ENCODE results near the gene ZNF236. TPM values are rescaled to one million over a fixed set of nuclear protein-coding genes. Genes with fewer than 3 reads are reported as not detected.

Gene ZNF236
- total RNA-seq, 2 donors from 2014 or later: 9.7 to 16.9 TPM

GRCh38 chr18:77001979-77002378, 179.6 kb downstream of the ZNF236 start:
- TF ChIP-seq CTCF (IDR thresholded peaks at IDR 0.05): no peak
- no peak overlapping the region for H3K4me3 ChIP-seq
- H3K4me1 ChIP-seq: no peaks in the 10 kb centered on the region
- H3K27ac ChIP-seq: no peak overlapping the region
- no peak overlapping the region for H3K9ac ChIP-seq (ENCODE audit: low read depth in 2 of 2, low read length in 2 of 2)
- intact Hi-C loops (cut with DNase I): loop anchor here (2.0 to 5.0 kb wide), 3 partner anchors 55 to 650 kb away; no protein-coding TSS in a partner anchor
- DNase-seq: no peak
- H3K36me3 ChIP-seq: no peaks in the 10 kb centered on the region
- H3K9me3 ChIP-seq: no peaks in the 10 kb centered on the region
- no peaks in the 10 kb centered on the region for H3K27me3 ChIP-seq

- Histone ChIP-seq H3K9ac (ENCODE audit: low read depth in 2 of 2, low read length in 2 of 2) (no peak overlapping the region), H3K9me3 (no peaks in the 10 kb centered on the region), H3K4me3 (no peak overlapping the region), H3K36me3 (no peaks in the 10 kb centered on the region), H3K27ac (no peak overlapping the region), H3K4me1 (no peaks in the 10 kb centered on the region), H3K27me3 (no peaks in the 10 kb centered on the region)
- TF ChIP-seq CTCF (IDR thresholded peaks at IDR 0.05): no peak
- intact Hi-C loops (cut with DNase I): loop anchor here (5.0 kb wide), 2 partner anchors 55 to 650 kb away; no protein-coding TSS in a partner anchor
- no peak for DNase-seq
Measured at GRCh38 chr18:77002496-77002895, 180.1 kb downstream of the ZNF236 start.

GRCh38 chr18:77003316-77003715, 181.0 kb downstream of the ZNF236 start:
- DNase-seq: no peak
- Histone ChIP-seq H3K4me3 (no peak overlapping the region), H3K36me3 (no peaks in the 10 kb centered on the region), H3K27me3 (no peaks in the 10 kb centered on the region), H3K9me3 (no peaks in the 10 kb centered on the region), H3K4me1 (no peaks in the 10 kb centered on the region), H3K27ac (no peak overlapping the region), H3K9ac (ENCODE audit: low read depth in 2 of 2, low read length in 2 of 2) (no peak overlapping the region)
- TF ChIP-seq CTCF (IDR thresholded peaks at IDR 0.05): no peak
- intact Hi-C loops (cut with DNase I): loop anchor here (5.0 kb wide), 2 partner anchors 54 to 649 kb away; no protein-coding TSS in a partner anchor

- no peak overlapping the region for H3K4me3 ChIP-seq
- H3K27me3 ChIP-seq: no peaks in the 10 kb centered on the region
- H3K27ac ChIP-seq: peak overlapping the region; percentile 14
Measured at GRCh38 chr18:77004555-77005380, 182.4 kb downstream of the ZNF236 start.

GRCh38 chr18:77005651-77006195, 183.4 kb downstream of the ZNF236 start:
- H3K9me3 ChIP-seq: no peaks in the 10 kb centered on the region
- H3K27ac ChIP-seq: no peak overlapping the region
- H3K27me3 ChIP-seq: no peaks in the 10 kb centered on the region
- no peak for DNase-seq
- H3K36me3 ChIP-seq: no peaks in the 10 kb centered on the region
- intact Hi-C loops (cut with DNase I): no loop called here
- H3K4me1 ChIP-seq: no peaks in the 10 kb centered on the region
- no peak overlapping the region for H3K4me3 ChIP-seq
- H3K9ac ChIP-seq (ENCODE audit: low read depth in 2 of 2, low read length in 2 of 2): no peak overlapping the region
- TF ChIP-seq CTCF (IDR thresholded peaks at IDR 0.05): no peak

More at GRCh38 chr18:77004555-77005380, 182.4 kb downstream of the ZNF236 start:
- no peak overlapping the region for H3K9ac ChIP-seq (ENCODE audit: low read depth in 2 of 2, low read length in 2 of 2)
- no peak for DNase-seq
- no peak for TF ChIP-seq CTCF (IDR thresholded peaks at IDR 0.05)
- H3K4me1 ChIP-seq: no peaks in the 10 kb centered on the region
- no peaks in the 10 kb centered on the region for H3K9me3 ChIP-seq
- H3K36me3 ChIP-seq: no peaks in the 10 kb centered on the region
- intact Hi-C loops (cut with DNase I): loop anchor here (5.0 kb wide), 2 partner anchors 53 to 648 kb away; no protein-coding TSS in a partner anchor

All from colonic mucosa (tissue), 4 donors.